Neural cell (in vitro differentiated cells): ENCODE results near the gene EPHA6. TPM values are rescaled to one million over a fixed set of nuclear protein-coding genes. Genes with fewer than 3 reads are reported as not detected.

Experiments
- H2AFZ ChIP-seq: fragments of 200-600, 300-800 bp; sonication (generic), shearing (Covaris generic); 2 replicates; pipeline ENCODE4 v1.6.0; 2014; ENCODE audit warnings: low read depth, mild to moderate bottlenecking, antibody characterized with exemption, low read length, moderate library complexity
- H3F3A ChIP-seq: fragments of 200-600 bp; shearing (Covaris generic); 2 replicates; pipeline ENCODE4 v1.6.1; 2016; ENCODE audit warnings: mild to moderate bottlenecking, moderate library complexity, mixed read lengths, antibody characterized with exemption, low read length; ENCODE audit not compliant: insufficient read depth, poor library complexity, severe bottlenecking
- H3K27ac ChIP-seq: fragments of 200-600, 300-800 bp; sonication (generic), shearing (Covaris generic); 2 replicates; pipeline ENCODE4 v1.5.1; 2014; ENCODE audit warnings: mild to moderate bottlenecking, low read length, moderate library complexity
- H3K27me3 ChIP-seq: fragments of 300-800, 200-600 bp; sonication (generic), shearing (Covaris generic); 2 replicates; pipeline ENCODE4 v1.6.0; 2014; ENCODE audit warnings: mild to moderate bottlenecking, low read depth, low read length, moderate library complexity; ENCODE audit not compliant: insufficient read depth
- H3K36me3 ChIP-seq: fragments of 300-800, 200-600 bp; sonication (generic), shearing (Covaris generic); 2 replicates; pipeline ENCODE4 v1.5.1; 2014; ENCODE audit warnings: mild to moderate bottlenecking, antibody characterized with exemption, low read length, moderate library complexity; ENCODE audit not compliant: insufficient read depth
- H3K4me2 ChIP-seq: fragments of 300-800, 200-600 bp; sonication (generic), shearing (Covaris generic); 2 replicates; pipeline ENCODE4 v1.6.0; 2014; ENCODE audit warnings: mild to moderate bottlenecking, low read length
- H3K4me3 ChIP-seq: fragments of 300-800, 200-600 bp; sonication (generic), shearing (Covaris generic); 2 replicates; pipeline ENCODE4 v1.5.1; 2014; ENCODE audit warnings: mild to moderate bottlenecking, low read length, moderate library complexity
- H3K79me2 ChIP-seq: fragments of 200-600 bp; shearing (Covaris generic); replicated peaks from 2 replicates; pipeline ENCODE4 v1.6.0; 2014; ENCODE audit warnings: mild to moderate bottlenecking, low read length, moderate library complexity; ENCODE audit not compliant: insufficient read depth
- H3K9ac ChIP-seq: fragments of 300-800, 200-600 bp; sonication (generic), shearing (Covaris generic); 2 replicates; pipeline ENCODE4 v1.6.1; 2016; ENCODE audit warnings: mild to moderate bottlenecking, low read length, mixed read lengths
- H3K9me2 ChIP-seq: fragments of 200-600 bp; shearing (Covaris generic); 2 replicates; pipeline ENCODE4 v1.6.1; 2016; ENCODE audit warnings: mild to moderate bottlenecking, low read length, mixed read lengths; ENCODE audit not compliant: insufficient read depth
- H3K9me3 ChIP-seq: fragments of 200-600, 300-800 bp; sonication (generic), shearing (Covaris generic); 2 replicates; pipeline ENCODE4 v1.6.1; 2016; ENCODE audit warnings: mild to moderate bottlenecking, mixed run types, low read length, moderate library complexity, mixed read lengths
- H4K20me1 ChIP-seq: fragments of 200-600 bp; shearing (Covaris generic); 2 replicates; pipeline ENCODE4 v1.6.1; 2016; ENCODE audit warnings: mild to moderate bottlenecking, mixed run types; ENCODE audit not compliant: insufficient read depth
- EP300 ChIP-seq: fragments of 450-650 bp; conservative IDR thresholded peaks from 2 replicates; pipeline ENCODE4 v1.6.1; 2014; ENCODE audit warnings: antibody characterized with exemption, mild to moderate bottlenecking, moderate library complexity; ENCODE audit not compliant: poor library complexity, severe bottlenecking
- EZH2 ChIP-seq: fragments of 200-600, 300-800 bp; shearing (Covaris generic), sonication (generic); IDR thresholded peaks from 2 replicates; pipeline ENCODE4 v1.6.1; 2014; ENCODE audit warnings: antibody characterized with exemption, low read length, borderline replicate concordance, mild to moderate bottlenecking; ENCODE audit not compliant: insufficient read depth, poor library complexity, severe bottlenecking
- MXI1 ChIP-seq: fragments of 450-650 bp; conservative IDR thresholded peaks from 2 replicates; pipeline ENCODE4 v1.6.1; 2014; ENCODE audit warnings: antibody characterized with exemption, mild to moderate bottlenecking; ENCODE audit not compliant: poor library complexity, severe bottlenecking
- POLR2AphosphoS5 ChIP-seq: IDR thresholded peaks from 2 replicates; pipeline ENCODE4 v1.6.1; 2012
- RAD21 ChIP-seq: fragments of 450-650 bp; conservative IDR thresholded peaks from 2 replicates; pipeline ENCODE4 v1.6.1; 2014; ENCODE audit warnings: antibody characterized with exemption, mild to moderate bottlenecking, moderate library complexity
- SMC3 ChIP-seq: fragments of 450-650 bp; conservative IDR thresholded peaks from 2 replicates; pipeline ENCODE4 v1.6.1; 2014; ENCODE audit warnings: antibody characterized with exemption, mild to moderate bottlenecking, moderate library complexity; ENCODE audit not compliant: poor library complexity
- TAF1 ChIP-seq: IDR thresholded peaks from 2 replicates; pipeline ENCODE4 v1.6.1; 2012; ENCODE audit warnings: low read depth
- polyA plus RNA-seq: library from polyadenylated mRNA; depleted of rRNA; stranded (reverse); fragments of >200 nt; gene quantifications from 2 replicates; pipeline ENCODE4 v1.2.3, GENCODE V29; 2014
- TF ChIP-seq, protein P1 (sequence below): IDR thresholded peaks from 2 replicates; pipeline ENCODE4 v1.6.1; 2012; ENCODE audit warnings: borderline replicate concordance
- TF ChIP-seq, protein P2 (sequence below): fragments of 450-650 bp; IDR thresholded peaks from 2 replicates; pipeline ENCODE4 v1.5.1; 2014; ENCODE audit warnings: antibody characterized with exemption, mild to moderate bottlenecking, moderate library complexity; ENCODE audit not compliant: poor library complexity, severe bottlenecking

EPHA6 gene
- polyA plus RNA-seq, 1 donor from 2014 or later = 0.56 TPM

DNA sequence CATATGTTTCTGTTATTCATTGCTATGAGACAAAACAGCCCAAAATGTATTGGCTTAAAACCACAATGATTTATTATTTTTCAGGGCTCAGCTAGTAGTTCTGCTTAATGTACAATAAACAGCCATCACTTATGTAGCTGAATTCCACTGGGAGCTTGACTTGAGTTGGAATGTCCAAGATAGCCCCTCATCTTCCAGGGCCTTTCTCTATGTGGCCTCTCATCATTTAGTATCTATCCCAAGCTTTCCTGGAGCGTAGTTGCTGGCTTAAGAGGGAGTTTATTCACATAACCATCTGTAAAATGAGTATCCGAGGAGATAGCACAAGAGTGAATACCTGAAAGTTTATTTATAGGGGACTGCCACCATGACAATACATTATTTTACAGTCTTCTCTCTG lies 176.8 kb downstream of the EPHA6 start:
- Histone ChIP-seq H3K4me2 (no peak overlapping the region), H3F3A (no peaks in the 10 kb centered on the region), H2AFZ (no peak overlapping the region), H3K36me3 (no peaks in the 10 kb centered on the region), H4K20me1 (no peaks in the 10 kb centered on the region), H3K9ac (no peak overlapping the region), H3K27ac (no peak overlapping the region), H3K9me2 (no peaks in the 10 kb centered on the region), H3K4me3 (no peak overlapping the region), H3K27me3 (no peaks in the 10 kb centered on the region), H3K79me2 (no peaks in the 10 kb centered on the region), H3K9me3 (no peaks in the 10 kb centered on the region)
- no peak for TF ChIP-seq RAD21
- TF ChIP-seq POLR2AphosphoS5 = no peak
- no peak for TF ChIP-seq SMC3
- no peak for TF ChIP-seq EP300
- no peak for TF ChIP-seq MXI1
- TF ChIP-seq, protein P1, sequence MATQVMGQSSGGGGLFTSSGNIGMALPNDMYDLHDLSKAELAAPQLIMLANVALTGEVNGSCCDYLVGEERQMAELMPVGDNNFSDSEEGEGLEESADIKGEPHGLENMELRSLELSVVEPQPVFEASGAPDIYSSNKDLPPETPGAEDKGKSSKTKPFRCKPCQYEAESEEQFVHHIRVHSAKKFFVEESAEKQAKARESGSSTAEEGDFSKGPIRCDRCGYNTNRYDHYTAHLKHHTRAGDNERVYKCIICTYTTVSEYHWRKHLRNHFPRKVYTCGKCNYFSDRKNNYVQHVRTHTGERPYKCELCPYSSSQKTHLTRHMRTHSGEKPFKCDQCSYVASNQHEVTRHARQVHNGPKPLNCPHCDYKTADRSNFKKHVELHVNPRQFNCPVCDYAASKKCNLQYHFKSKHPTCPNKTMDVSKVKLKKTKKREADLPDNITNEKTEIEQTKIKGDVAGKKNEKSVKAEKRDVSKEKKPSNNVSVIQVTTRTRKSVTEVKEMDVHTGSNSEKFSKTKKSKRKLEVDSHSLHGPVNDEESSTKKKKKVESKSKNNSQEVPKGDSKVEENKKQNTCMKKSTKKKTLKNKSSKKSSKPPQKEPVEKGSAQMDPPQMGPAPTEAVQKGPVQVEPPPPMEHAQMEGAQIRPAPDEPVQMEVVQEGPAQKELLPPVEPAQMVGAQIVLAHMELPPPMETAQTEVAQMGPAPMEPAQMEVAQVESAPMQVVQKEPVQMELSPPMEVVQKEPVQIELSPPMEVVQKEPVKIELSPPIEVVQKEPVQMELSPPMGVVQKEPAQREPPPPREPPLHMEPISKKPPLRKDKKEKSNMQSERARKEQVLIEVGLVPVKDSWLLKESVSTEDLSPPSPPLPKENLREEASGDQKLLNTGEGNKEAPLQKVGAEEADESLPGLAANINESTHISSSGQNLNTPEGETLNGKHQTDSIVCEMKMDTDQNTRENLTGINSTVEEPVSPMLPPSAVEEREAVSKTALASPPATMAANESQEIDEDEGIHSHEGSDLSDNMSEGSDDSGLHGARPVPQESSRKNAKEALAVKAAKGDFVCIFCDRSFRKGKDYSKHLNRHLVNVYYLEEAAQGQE = no peak
- TF ChIP-seq TAF1 = no peak
- no peak for TF ChIP-seq EZH2

DNA sequence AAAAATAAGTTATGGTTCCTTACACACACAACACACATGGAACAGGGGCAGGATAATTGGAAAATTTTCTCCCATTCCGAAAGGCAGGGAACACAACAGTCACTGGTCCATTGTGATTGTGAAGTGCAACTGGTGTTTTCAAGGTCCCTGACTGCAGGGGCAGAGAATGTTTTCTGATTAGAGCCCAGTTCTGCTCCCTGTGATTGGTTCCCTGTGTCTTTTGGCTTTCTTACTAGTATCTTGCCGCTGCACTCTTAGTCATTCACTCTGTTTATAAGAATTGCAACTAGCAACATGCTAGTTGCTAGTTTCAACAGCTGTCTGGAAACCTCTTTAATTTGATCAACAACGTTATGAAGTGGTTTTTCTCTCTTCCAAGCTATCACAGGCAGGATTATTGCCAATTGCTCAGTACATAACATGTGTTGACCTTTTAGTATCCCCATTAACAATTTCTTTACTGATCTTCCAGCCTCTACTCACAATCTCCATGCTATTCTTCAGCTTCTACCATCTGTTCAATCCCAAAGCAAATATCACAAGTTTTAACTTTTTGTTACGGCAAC lies 177.5 kb downstream of the EPHA6 start:
- Histone ChIP-seq H3K9ac (no peak overlapping the region), H4K20me1 (no peaks in the 10 kb centered on the region), H2AFZ (no peak overlapping the region), H3K27ac (no peak overlapping the region), H3F3A (no peaks in the 10 kb centered on the region), H3K9me2 (no peaks in the 10 kb centered on the region), H3K4me2 (no peak overlapping the region), H3K4me3 (no peak overlapping the region), H3K36me3 (no peaks in the 10 kb centered on the region), H3K79me2 (no peaks in the 10 kb centered on the region), H3K9me3 (no peaks in the 10 kb centered on the region), H3K27me3 (no peaks in the 10 kb centered on the region)
- TF ChIP-seq, protein P2, sequence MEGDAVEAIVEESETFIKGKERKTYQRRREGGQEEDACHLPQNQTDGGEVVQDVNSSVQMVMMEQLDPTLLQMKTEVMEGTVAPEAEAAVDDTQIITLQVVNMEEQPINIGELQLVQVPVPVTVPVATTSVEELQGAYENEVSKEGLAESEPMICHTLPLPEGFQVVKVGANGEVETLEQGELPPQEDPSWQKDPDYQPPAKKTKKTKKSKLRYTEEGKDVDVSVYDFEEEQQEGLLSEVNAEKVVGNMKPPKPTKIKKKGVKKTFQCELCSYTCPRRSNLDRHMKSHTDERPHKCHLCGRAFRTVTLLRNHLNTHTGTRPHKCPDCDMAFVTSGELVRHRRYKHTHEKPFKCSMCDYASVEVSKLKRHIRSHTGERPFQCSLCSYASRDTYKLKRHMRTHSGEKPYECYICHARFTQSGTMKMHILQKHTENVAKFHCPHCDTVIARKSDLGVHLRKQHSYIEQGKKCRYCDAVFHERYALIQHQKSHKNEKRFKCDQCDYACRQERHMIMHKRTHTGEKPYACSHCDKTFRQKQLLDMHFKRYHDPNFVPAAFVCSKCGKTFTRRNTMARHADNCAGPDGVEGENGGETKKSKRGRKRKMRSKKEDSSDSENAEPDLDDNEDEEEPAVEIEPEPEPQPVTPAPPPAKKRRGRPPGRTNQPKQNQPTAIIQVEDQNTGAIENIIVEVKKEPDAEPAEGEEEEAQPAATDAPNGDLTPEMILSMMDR = no peak
- TF ChIP-seq EP300 (no peak), EZH2 (no peak), POLR2AphosphoS5 (no peak), SMC3 (no peak)
- TF ChIP-seq, protein P1 = no peak
